Right atrium auricular region (tissue), 2 donors: Measurements from ENCODE around the gene PRKAG2. TPM values are rescaled to one million over a fixed set of nuclear protein-coding genes. Genes with fewer than 3 reads are reported as not detected.

Source experiments
- DNase-seq: peaks from one replicate; pipeline ENCODE4 v3.0.0-alpha.2; 2019; ENCODE audit warnings: low spot score
- H3K27ac ChIP-seq, 2 donors: fragments of 200-600 bp; sonication (generic); 1 replicate in 1 of 2; 2 replicates in 1 of 2; pipeline ENCODE4 v1.5.1; 2016 to 2019
- H3K27me3 ChIP-seq, 2 donors: fragments of 200-600 bp; sonication (generic); one replicate each; pipeline versions ENCODE4 v1.5.1 to v1.6.0; 2017 to 2019
- H3K36me3 ChIP-seq: fragments of 200-600 bp; sonication (generic); one replicate; pipeline ENCODE4 v1.5.1; 2016
- H3K4me1 ChIP-seq, 2 donors: fragments of 200-600 bp; sonication (generic); one replicate each; pipeline versions ENCODE4 v1.5.1 to v1.6.0; 2017 to 2019
- H3K4me3 ChIP-seq, 2 donors: fragments of 200-600 bp; sonication (generic); 1 replicate in 1 of 2; 2 replicates in 1 of 2; pipeline ENCODE4 v1.5.1; 2017 to 2019; ENCODE audit warnings: mild to moderate bottlenecking in 1 of 2, moderate library complexity in 1 of 2
- H3K9me3 ChIP-seq, 2 donors: fragments of 200-600 bp; sonication (generic); one replicate each; pipeline ENCODE4 v1.5.1; 2019
- CTCF ChIP-seq, 2 donors: fragments of 200-600 bp; sonication (generic); IDR thresholded peaks; one replicate each; pipeline ENCODE4 v1.5.1; 2019; ENCODE audit warnings: antibody characterized with exemption in 2 of 2
- total RNA-seq, 2 donors: library from RNA; depleted of rRNA; stranded (reverse); fragments of >200 nt; gene quantifications; one replicate each; pipeline ENCODE4 v1.1.0, GENCODE V29; 2016

Gene PRKAG2
- total RNA-seq, 2 donors from 2014 or later = 133 to 177 TPM

GRCh38 chr7:151815419-151815818 is 61.5 kb downstream of the PRKAG2 start:
- Histone ChIP-seq H3K36me3 (no peaks in the 10 kb centered on the region), H3K9me3 (no peaks in the 10 kb centered on the region), H3K27me3 (no peaks in the 10 kb centered on the region), H3K27ac (no peak overlapping the region), H3K4me3 (no peak overlapping the region), H3K4me1 (peaks cover 0 to 12% of the 10 kb centered on the region in 2 donors)
- no peak for TF ChIP-seq CTCF (IDR thresholded peaks at IDR 0.05)
- no peak for DNase-seq

DNA sequence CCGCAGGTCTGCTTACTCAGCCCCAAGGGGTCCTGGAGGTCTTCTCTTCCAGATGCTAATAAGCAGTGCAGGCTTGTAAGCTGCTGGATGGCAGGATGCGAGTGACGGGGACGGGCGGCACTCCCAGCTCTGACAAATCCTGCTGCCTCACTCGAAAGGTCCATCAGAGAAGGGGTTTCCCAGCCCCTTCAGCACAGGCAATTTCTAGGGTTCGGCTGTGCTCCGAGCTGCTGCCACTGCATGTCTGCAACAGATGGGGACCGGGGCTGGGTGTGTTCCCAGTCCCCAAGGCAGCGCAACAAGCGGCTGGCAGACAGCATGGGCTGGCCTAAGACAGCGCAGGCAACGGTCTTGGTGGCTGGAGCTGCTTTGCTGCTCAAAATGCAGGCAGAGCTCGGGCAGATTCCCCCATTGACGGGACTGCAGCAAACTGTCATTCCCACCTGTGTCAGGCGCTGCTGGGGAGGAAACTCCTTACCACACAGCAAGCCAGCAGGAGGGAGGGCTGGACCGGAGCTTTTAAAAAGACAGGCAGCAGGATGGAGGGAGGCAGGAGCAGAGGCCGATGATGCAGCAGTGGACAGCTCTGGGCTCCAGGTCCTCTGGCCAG is 62.4 kb downstream of the PRKAG2 start:
- Histone ChIP-seq H3K4me3 (no peak overlapping the region), H3K27me3 (no peaks in the 10 kb centered on the region), H3K9me3 (no peaks in the 10 kb centered on the region), H3K4me1 (peaks cover 0 to 5% of the 10 kb centered on the region in 2 donors), H3K27ac (no peak overlapping the region), H3K36me3 (no peaks in the 10 kb centered on the region)
- no peak for DNase-seq
- TF ChIP-seq CTCF (IDR thresholded peaks at IDR 0.05) = no peak

DNA sequence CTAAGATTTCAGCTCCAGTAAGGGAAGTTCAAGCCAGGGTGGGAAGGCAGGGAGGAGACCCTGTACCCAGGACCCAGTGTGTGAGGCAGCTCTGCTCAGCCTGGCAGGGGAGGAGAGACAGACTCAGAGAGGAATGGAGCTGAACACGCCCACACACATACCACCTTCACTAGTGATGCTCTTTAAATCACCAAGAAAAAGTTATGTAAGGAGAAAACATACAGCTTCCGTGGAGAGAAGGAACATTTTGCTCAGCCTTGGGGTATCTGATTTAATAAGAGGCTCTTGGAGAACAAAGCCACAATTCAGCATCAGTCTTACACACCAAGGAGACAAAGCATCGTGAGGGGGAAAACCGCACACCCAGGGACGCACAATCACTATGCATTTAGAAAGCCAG is 62.9 kb downstream of the PRKAG2 start:
- H3K4me1 ChIP-seq = peaks cover 0 to under 1% of the 10 kb centered on the region in 2 donors
- no peaks in the 10 kb centered on the region for H3K36me3 ChIP-seq
- TF ChIP-seq CTCF (IDR thresholded peaks at IDR 0.05) = no peak
- H3K9me3 ChIP-seq = no peaks in the 10 kb centered on the region
- no peak overlapping the region for H3K4me3 ChIP-seq
- H3K27ac ChIP-seq = no peak overlapping the region
- no peaks in the 10 kb centered on the region for H3K27me3 ChIP-seq
- DNase-seq = no peak

DNA sequence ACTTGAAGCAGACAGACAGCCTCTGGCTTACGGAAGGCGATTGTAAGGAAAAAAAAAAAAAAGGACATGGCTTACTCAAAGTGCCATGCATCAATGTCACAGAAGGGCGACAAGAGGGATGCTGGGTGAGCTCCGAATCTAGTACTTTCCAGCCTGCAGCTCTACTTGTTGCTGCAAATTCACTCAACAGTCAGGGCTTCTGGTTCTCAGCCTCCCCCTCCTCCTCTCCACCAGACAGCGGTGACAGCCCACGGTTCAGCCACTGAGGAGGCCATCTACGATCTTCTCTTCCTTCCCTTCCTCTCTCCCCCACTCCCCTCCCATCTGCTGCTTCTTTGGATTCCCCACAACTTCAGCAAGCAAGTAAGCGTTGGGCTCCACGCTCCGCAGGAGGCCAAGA is 63.5 kb downstream of the PRKAG2 start:
- no peak for DNase-seq
- no peak for TF ChIP-seq CTCF (IDR thresholded peaks at IDR 0.05)

DNA sequence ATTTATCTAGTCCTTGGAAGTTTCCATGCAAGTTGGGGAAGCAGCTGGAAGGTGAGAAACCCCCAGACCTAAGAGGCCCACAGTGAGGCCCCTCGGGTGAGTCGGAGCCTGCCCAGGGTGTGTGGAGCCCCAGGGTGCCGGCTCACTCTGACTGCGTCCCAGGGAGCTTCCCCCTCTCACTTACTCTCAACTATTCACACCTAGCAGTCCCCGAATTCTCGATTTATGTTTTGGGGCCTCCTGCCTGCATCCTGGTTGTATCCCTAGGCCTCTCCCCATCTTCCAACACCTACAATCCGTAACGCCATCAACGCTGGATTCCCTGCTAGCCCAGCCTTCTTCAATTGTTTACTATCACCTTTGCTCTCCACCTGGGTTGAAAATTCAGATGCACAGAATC is 63.9 kb downstream of the PRKAG2 start:
- no peak overlapping the region for H3K27ac ChIP-seq
- DNase-seq = no peak
- H3K4me3 ChIP-seq = no peak overlapping the region
- no peak for TF ChIP-seq CTCF (IDR thresholded peaks at IDR 0.05)
- H3K4me1 ChIP-seq = no peaks in the 10 kb centered on the region
- no peaks in the 10 kb centered on the region for H3K27me3 ChIP-seq
- no peaks in the 10 kb centered on the region for H3K9me3 ChIP-seq
- H3K36me3 ChIP-seq = no peaks in the 10 kb centered on the region

More for the DNA sequence above, 63.5 kb downstream of the PRKAG2 start:
- no peak overlapping the region for H3K4me3 ChIP-seq
- no peak overlapping the region for H3K27ac ChIP-seq
- no peaks in the 10 kb centered on the region for H3K9me3 ChIP-seq
- H3K36me3 ChIP-seq = no peaks in the 10 kb centered on the region
- no peaks in the 10 kb centered on the region for H3K4me1 ChIP-seq
- no peaks in the 10 kb centered on the region for H3K27me3 ChIP-seq
